MM.1S (cell line): ENCODE measurements around the gene E2F8.

Experiments
- EZH2 ChIP-seq: fragments of 300-600 bp; sonication (generic); optimal IDR thresholded peaks from 2 replicates; pipeline ENCODE3; 2017; ENCODE audit warnings: low read depth, mild to moderate bottlenecking, antibody characterized with exemption, low read length, mixed read lengths
- EZH2phosphoT487 ChIP-seq: fragments of 300-600 bp; sonication (generic); IDR thresholded peaks from 2 replicates; pipeline ENCODE4 v1.6.1; 2018; ENCODE audit warnings: antibody characterized with exemption, low read length
- TF ChIP-seq, protein P1 (sequence below): fragments of 300-600 bp; sonication (generic); IDR thresholded peaks from 2 replicates; pipeline ENCODE4 v1.5.1; 2016; ENCODE audit warnings: antibody characterized with exemption, low read length, mixed read lengths

DNA sequence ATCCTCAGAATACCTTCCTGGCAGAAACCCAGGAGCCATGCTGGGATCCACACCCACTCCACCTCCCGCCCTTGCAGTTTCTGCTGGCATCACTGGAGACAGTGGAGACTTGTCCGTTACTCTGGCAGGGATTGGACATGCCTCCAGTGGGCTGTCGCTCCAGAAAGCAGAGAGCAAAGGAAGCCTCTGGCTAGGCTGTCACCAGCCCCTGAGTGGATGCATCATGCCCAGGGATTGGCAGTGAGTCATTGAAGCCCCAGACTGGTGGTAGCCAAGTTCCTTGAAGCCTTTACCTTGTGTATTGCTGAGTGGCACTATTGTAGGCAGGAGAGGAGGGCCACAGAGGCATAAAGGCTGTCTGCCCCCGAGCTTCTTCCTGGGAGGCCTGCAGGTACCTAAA is 34.8 kb upstream of the E2F8 start:
- TF ChIP-seq, protein P1, sequence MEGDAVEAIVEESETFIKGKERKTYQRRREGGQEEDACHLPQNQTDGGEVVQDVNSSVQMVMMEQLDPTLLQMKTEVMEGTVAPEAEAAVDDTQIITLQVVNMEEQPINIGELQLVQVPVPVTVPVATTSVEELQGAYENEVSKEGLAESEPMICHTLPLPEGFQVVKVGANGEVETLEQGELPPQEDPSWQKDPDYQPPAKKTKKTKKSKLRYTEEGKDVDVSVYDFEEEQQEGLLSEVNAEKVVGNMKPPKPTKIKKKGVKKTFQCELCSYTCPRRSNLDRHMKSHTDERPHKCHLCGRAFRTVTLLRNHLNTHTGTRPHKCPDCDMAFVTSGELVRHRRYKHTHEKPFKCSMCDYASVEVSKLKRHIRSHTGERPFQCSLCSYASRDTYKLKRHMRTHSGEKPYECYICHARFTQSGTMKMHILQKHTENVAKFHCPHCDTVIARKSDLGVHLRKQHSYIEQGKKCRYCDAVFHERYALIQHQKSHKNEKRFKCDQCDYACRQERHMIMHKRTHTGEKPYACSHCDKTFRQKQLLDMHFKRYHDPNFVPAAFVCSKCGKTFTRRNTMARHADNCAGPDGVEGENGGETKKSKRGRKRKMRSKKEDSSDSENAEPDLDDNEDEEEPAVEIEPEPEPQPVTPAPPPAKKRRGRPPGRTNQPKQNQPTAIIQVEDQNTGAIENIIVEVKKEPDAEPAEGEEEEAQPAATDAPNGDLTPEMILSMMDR = no peak
- TF ChIP-seq EZH2 (no peak), EZH2phosphoT487 (no peak)
